GM18502 (cell line): ENCODE data around the gene MTMR3.
"Not testable (repeated sequence)": the region's sequence is repeated elsewhere in the genome, so short reads cannot be mapped to it uniquely, and the experiment has no call there.

Source experiments
- ATAC-seq: cut with Tn5 transposase; IDR thresholded peaks from one replicate; pipeline ENCODE4 v1.9.1; 2021; ENCODE audit warnings: mild to moderate bottlenecking; ENCODE audit not compliant: unreplicated experiment, poor library complexity

MTMR3 gene

GRCh38 chr22:30043161-30043560, 160.2 kb downstream of the MTMR3 start:
- no peak for ATAC-seq

GRCh38 chr22:30044369-30044768, 161.4 kb downstream of the MTMR3 start:
- no peak for ATAC-seq

GRCh38 chr22:30044881-30045493, 162.0 kb downstream of the MTMR3 start:
- no peak for ATAC-seq

GRCh38 chr22:30045494-30045887, 162.5 kb downstream of the MTMR3 start:
- no peak for ATAC-seq

- no peak for ATAC-seq
Measured at GRCh38 chr22:30045901-30046715, 163.1 kb downstream of the MTMR3 start.

- no peak for ATAC-seq
Measured at GRCh38 chr22:30046716-30047363, 163.9 kb downstream of the MTMR3 start.

- ATAC-seq: no peak
Measured at GRCh38 chr22:30047364-30047738, 164.4 kb downstream of the MTMR3 start.

- no peak for ATAC-seq
Measured at GRCh38 chr22:30048681-30049080, 165.7 kb downstream of the MTMR3 start.

- no peak for ATAC-seq
Measured at GRCh38 chr22:30054067-30054763, 171.2 kb downstream of the MTMR3 start.

GRCh38 chr22:30054764-30055069, 171.7 kb downstream of the MTMR3 start:
- ATAC-seq: no peak

GRCh38 chr22:30056015-30056414, 173.0 kb downstream of the MTMR3 start:
- no peak for ATAC-seq

GRCh38 chr22:30057375-30057774, 174.4 kb downstream of the MTMR3 start:
- no peak for ATAC-seq

GRCh38 chr22:30059346-30060020, 176.5 kb downstream of the MTMR3 start:
- ATAC-seq: not testable (repeated sequence)

GRCh38 chr22:30061094-30061493, 178.1 kb downstream of the MTMR3 start:
- ATAC-seq: not testable (repeated sequence)

GRCh38 chr22:30062259-30062658, 179.3 kb downstream of the MTMR3 start:
- ATAC-seq: no peak

GRCh38 chr22:30062950-30063349, 180.0 kb downstream of the MTMR3 start:
- ATAC-seq: no peak

- no peak for ATAC-seq
Measured at GRCh38 chr22:30064172-30064571, 181.2 kb downstream of the MTMR3 start.

GRCh38 chr22:30073743-30074142, 190.8 kb downstream of the MTMR3 start:
- ATAC-seq: no peak

GRCh38 chr22:30074147-30074546, 191.2 kb downstream of the MTMR3 start:
- ATAC-seq: no peak

GRCh38 chr22:30074994-30075393, 192.0 kb downstream of the MTMR3 start:
- ATAC-seq: no peak
